Loucy (cell line): Measurements from ENCODE around the gene FOSB.
A peak's percentile ranks its signal among the peaks of the same experiment; 100 is the strongest.

Source experiments
- H2AFZ ChIP-seq: fragments of 200-600 bp; sonication (generic); 2 replicates; pipeline ENCODE4 v1.6.0; 2016; ENCODE audit warnings: antibody characterized with exemption, mild to moderate bottlenecking, low read length, moderate library complexity
- H3F3A ChIP-seq: fragments of 200-600 bp; 2 replicates; pipeline ENCODE4 v1.6.0; 2016; ENCODE audit warnings: antibody characterized with exemption, low read depth, mild to moderate bottlenecking
- H3K27me3 ChIP-seq: fragments of 200-600 bp; sonication (generic); 2 replicates; pipeline ENCODE4 v1.6.1; 2014; ENCODE audit warnings: low read length, mild to moderate bottlenecking; ENCODE audit not compliant: insufficient read depth, poor library complexity, severe bottlenecking
- H3K36me3 ChIP-seq: fragments of 200-600 bp; sonication (generic); 2 replicates; pipeline ENCODE4 v1.6.1; 2016; ENCODE audit warnings: low read length; ENCODE audit not compliant: insufficient read depth
- H3K4me1 ChIP-seq: fragments of 200-600 bp; sonication (generic); 2 replicates; pipeline ENCODE4 v1.5.1; 2014; ENCODE audit warnings: low read length, mild to moderate bottlenecking; ENCODE audit not compliant: insufficient read depth, poor library complexity, severe bottlenecking
- H3K4me2 ChIP-seq: fragments of 200-600 bp; sonication (generic); 2 replicates; pipeline ENCODE4 v1.6.0; 2014; ENCODE audit warnings: antibody characterized with exemption, low read length, low read depth, mild to moderate bottlenecking; ENCODE audit not compliant: poor library complexity, severe bottlenecking
- H3K4me3 ChIP-seq: fragments of 200-600 bp; sonication (generic); 2 replicates; pipeline ENCODE4 v1.5.1; 2014; ENCODE audit warnings: low read length, mild to moderate bottlenecking, mixed read lengths; ENCODE audit not compliant: poor library complexity, severe bottlenecking
- H3K79me2 ChIP-seq: fragments of 200-600 bp; sonication (generic); 2 replicates; pipeline ENCODE4 v1.6.1; 2014; ENCODE audit warnings: low read length; ENCODE audit not compliant: insufficient read depth
- H3K9ac ChIP-seq: fragments of 200-600 bp; sonication (generic); 2 replicates; pipeline ENCODE4 v1.6.0; 2014; ENCODE audit warnings: mild to moderate bottlenecking, low read depth, low read length, moderate library complexity; ENCODE audit not compliant: poor library complexity, severe bottlenecking
- H3K9me2 ChIP-seq: fragments of 200-600 bp; sonication (generic); replicated peaks from 2 replicates; pipeline ENCODE4 v1.6.1; 2016; ENCODE audit warnings: low read depth, low read length, mixed read lengths
- H3K9me3 ChIP-seq: fragments of 200-600 bp; sonication (generic); 2 replicates; pipeline ENCODE4 v1.6.1; 2014; ENCODE audit warnings: mild to moderate bottlenecking, antibody characterized with exemption, low read length, low read depth; ENCODE audit not compliant: insufficient read depth
- H4K20me1 ChIP-seq: fragments of 200-600 bp; sonication (generic); 2 replicates; pipeline ENCODE4 v1.6.0; 2014; ENCODE audit warnings: antibody characterized with exemption, low read length, mild to moderate bottlenecking; ENCODE audit not compliant: insufficient read depth, poor library complexity, severe bottlenecking
- CTCF ChIP-seq: fragments of 200-600 bp; sonication (generic); conservative IDR thresholded peaks from 2 replicates; pipeline ENCODE4 v1.5.1; 2014; ENCODE audit warnings: mild to moderate bottlenecking, antibody characterized with exemption, low read length
- EZH2phosphoT487 ChIP-seq: fragments of 200-600 bp; IDR thresholded peaks from 2 replicates; pipeline ENCODE4 v1.6.1; 2018; ENCODE audit warnings: antibody characterized with exemption, mild to moderate bottlenecking, moderate library complexity, borderline replicate concordance

FOSB gene

DNA sequence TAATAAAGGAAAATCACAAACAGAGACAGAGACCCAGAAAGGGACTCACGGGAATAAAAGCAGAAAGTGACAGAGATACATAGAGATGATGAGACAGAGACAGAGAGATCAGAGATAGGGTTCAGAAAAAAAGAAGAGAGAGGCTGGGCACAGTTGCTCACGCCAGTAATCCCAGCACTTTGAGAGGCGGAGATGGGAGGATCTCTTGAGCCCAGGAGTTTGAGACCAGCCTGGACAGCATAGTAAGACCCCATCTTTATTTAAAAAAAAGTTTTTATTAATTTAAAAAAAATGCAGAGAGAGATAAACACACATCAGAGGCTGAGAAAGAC lies 19.4 kb upstream of the FOSB start:
- peaks cover 7% of the 10 kb centered on the region; the same call in 1 of the 2 replicates for H3F3A ChIP-seq
- no peak overlapping the region for H3K9ac ChIP-seq
- H3K4me2 ChIP-seq, result no peak overlapping the region

GRCh38 chr19:45448887-45449299 lies 18.9 kb upstream of the FOSB start:
- H2AFZ ChIP-seq, result no peak overlapping the region
- H3K4me2 ChIP-seq, result no peak overlapping the region
- no peak overlapping the region for H3K4me3 ChIP-seq

More for the DNA sequence above, 19.4 kb upstream of the FOSB start:
- TF ChIP-seq EZH2phosphoT487 (no peak), CTCF (no peak)
- no peak overlapping the region for H3K4me3 ChIP-seq
- no peaks in the 10 kb centered on the region for H3K9me3 ChIP-seq
- no peaks in the 10 kb centered on the region for H3K9me2 ChIP-seq
- H2AFZ ChIP-seq, result no peak overlapping the region
- no peaks in the 10 kb centered on the region for H3K79me2 ChIP-seq
- no peaks in the 10 kb centered on the region for H3K36me3 ChIP-seq
- peaks cover 15% of the 10 kb centered on the region for H3K4me1 ChIP-seq
- H3K27me3 ChIP-seq, result no peaks in the 10 kb centered on the region
- H4K20me1 ChIP-seq, result no peaks in the 10 kb centered on the region

DNA sequence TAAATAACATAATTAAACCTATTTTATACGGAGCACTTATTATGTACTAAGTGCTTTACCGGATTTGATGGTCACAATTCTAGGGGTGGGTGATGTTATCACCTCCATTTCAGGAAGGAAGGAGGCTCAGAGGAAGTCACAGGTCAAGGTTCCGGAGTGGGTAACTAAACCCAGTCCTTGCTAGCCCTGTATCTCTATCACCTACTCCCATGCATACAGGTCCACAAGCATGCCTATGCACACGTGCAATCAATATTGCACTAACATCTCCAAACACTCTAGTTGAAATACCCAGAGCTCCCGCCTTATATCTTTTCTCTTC lies 17.8 kb upstream of the FOSB start:
- no peaks in the 10 kb centered on the region for H4K20me1 ChIP-seq
- peak overlapping the region; percentile 98 for H3K4me2 ChIP-seq
- TF ChIP-seq CTCF (no peak), EZH2phosphoT487 (no peak)
- no peaks in the 10 kb centered on the region for H3K27me3 ChIP-seq
- no peaks in the 10 kb centered on the region for H3K9me2 ChIP-seq
- peaks cover 15% of the 10 kb centered on the region for H3K4me1 ChIP-seq
- peak overlapping the region; percentile 78 for H3K4me3 ChIP-seq
- no peaks in the 10 kb centered on the region for H3K36me3 ChIP-seq
- H3K9me3 ChIP-seq, result no peaks in the 10 kb centered on the region
- H3K9ac ChIP-seq, result peak overlapping the region; percentile 63
- peak overlapping the region; percentile 78 for H2AFZ ChIP-seq
- H3K79me2 ChIP-seq, result no peaks in the 10 kb centered on the region
- H3F3A ChIP-seq, result peaks cover 7% of the 10 kb centered on the region; the same call in 1 of the 2 replicates

More at GRCh38 chr19:45448887-45449299, 18.9 kb upstream of the FOSB start:
- H3K36me3 ChIP-seq, result no peaks in the 10 kb centered on the region
- H4K20me1 ChIP-seq, result no peaks in the 10 kb centered on the region
- TF ChIP-seq EZH2phosphoT487, result no peak
- TF ChIP-seq CTCF, result no peak
- H3K4me1 ChIP-seq, result peaks cover 15% of the 10 kb centered on the region
- H3F3A ChIP-seq, result peaks cover 7% of the 10 kb centered on the region; the same call in 1 of the 2 replicates
- H3K27me3 ChIP-seq, result no peaks in the 10 kb centered on the region
- H3K9me3 ChIP-seq, result no peaks in the 10 kb centered on the region
- no peaks in the 10 kb centered on the region for H3K9me2 ChIP-seq
- no peak overlapping the region for H3K9ac ChIP-seq
- no peaks in the 10 kb centered on the region for H3K79me2 ChIP-seq
